HG02885 (cell line): Measurements from ENCODE around the gene UNG.
"Not testable (repeated sequence)": the region's sequence is repeated elsewhere in the genome, so short reads cannot be mapped to it uniquely, and the experiment has no call there.

Experiments
- ATAC-seq: cut with Tn5 transposase; IDR thresholded peaks from one replicate; pipeline ENCODE4 v1.9.1; 2021; ENCODE audit warnings: mild to moderate bottlenecking; ENCODE audit not compliant: unreplicated experiment, poor library complexity

UNG gene

GRCh38 chr12:109116611-109116949 lies 19.2 kb downstream of the UNG start:
- ATAC-seq: no peak

GRCh38 chr12:109120095-109120494 lies 22.7 kb downstream of the UNG start:
- no peak for ATAC-seq

GRCh38 chr12:109120557-109120956 lies 23.2 kb downstream of the UNG start:
- no peak for ATAC-seq

GRCh38 chr12:109121346-109121880 lies 24.0 kb downstream of the UNG start:
- no peak for ATAC-seq

- no peak for ATAC-seq
Observed at GRCh38 chr12:109124878-109125648, 27.7 kb downstream of the UNG start.

- ATAC-seq: no peak
Observed at GRCh38 chr12:109125791-109126190, 28.4 kb downstream of the UNG start.

GRCh38 chr12:109126784-109127183 lies 29.4 kb downstream of the UNG start:
- no peak for ATAC-seq

- no peak for ATAC-seq
Observed at GRCh38 chr12:109127533-109128242, 30.3 kb downstream of the UNG start.

GRCh38 chr12:109130297-109131153 lies 33.1 kb downstream of the UNG start:
- no peak for ATAC-seq

- no peak for ATAC-seq
Observed at GRCh38 chr12:109131154-109132050, 34.0 kb downstream of the UNG start.

GRCh38 chr12:109134186-109134917 lies 37.0 kb downstream of the UNG start:
- ATAC-seq: no peak

- no peak for ATAC-seq
Observed at GRCh38 chr12:109137055-109137454, 39.7 kb downstream of the UNG start.

GRCh38 chr12:109139360-109139759 lies 42.0 kb downstream of the UNG start:
- ATAC-seq: no peak

- ATAC-seq: no peak
Observed at GRCh38 chr12:109139791-109140190, 42.4 kb downstream of the UNG start.

- no peak for ATAC-seq
Observed at GRCh38 chr12:109140560-109140959, 43.2 kb downstream of the UNG start.

GRCh38 chr12:109144224-109144623 lies 46.8 kb downstream of the UNG start:
- no peak for ATAC-seq

GRCh38 chr12:109147126-109147525 lies 49.7 kb downstream of the UNG start:
- ATAC-seq: not testable (repeated sequence)

GRCh38 chr12:109147954-109148353 lies 50.6 kb downstream of the UNG start:
- ATAC-seq: no peak

- ATAC-seq: no peak
Observed at GRCh38 chr12:109150124-109150640, 52.8 kb downstream of the UNG start.
